HepG2 (cell line): ENCODE data around the gene PC. TPM values are rescaled to one million over a fixed set of nuclear protein-coding genes. Genes with fewer than 3 reads are reported as not detected.

Source experiments
- ATAC-seq: fragments of 200-7000 bp; cut with Tn5 transposase; 3 replicates; pipeline ENCODE4 v1.9.1; 2020; ENCODE audit warnings: mild to moderate bottlenecking, moderate library complexity
- BruUV-seq: library from RNA; stranded (reverse); fragments of 400-500 nt; replicated peaks from 2 replicates; lab custom pipeline; 2021; lab: Mats Ljungman, UMichigan
- CTCF ChIA-PET: fragments of 300-600 bp; formaldehyde crosslinking; extraction: SDS; loops from one replicate; lab custom pipeline; 2021; ENCODE audit warnings: low total read pairs, inconsistent platforms, low intra/inter-chr PET ratio; lab: Yijun Ruan, JAX
- POLR2A ChIA-PET: fragments of 350-600 bp; sonication (Branson Sonifier 250); formaldehyde crosslinking; loops from one replicate; lab custom pipeline; 2020; ENCODE audit warnings: antibody characterized with exemption, inconsistent platforms; lab: Yijun Ruan, JAX
- DNase-seq: peaks from one replicate; pipeline ENCODE4 v3.0.0-alpha.2; 2015; ENCODE audit warnings: low spot score
- FAIRE-seq: peaks from 3 replicates; lab custom pipeline; 2011; peaks lifted over from hg19 to GRCh38; lab: Jason Lieb, UNC
- H2AFZ ChIP-seq: one replicate; pipeline ENCODE4 v1.6.1; 2011; ENCODE audit warnings: low read length, inconsistent platforms
- H3K27ac ChIP-seq: fragments of 300-600 bp; 3 replicates; pipeline ENCODE4 v1.8.0; 2011; ENCODE audit warnings: mixed run types, mild to moderate bottlenecking, mixed read lengths, low read length, inconsistent platforms; ENCODE audit not compliant: insufficient read depth; ENCODE audit errors: extremely low read length
- H3K27me3 ChIP-seq, 2 experiments: fragments of 200-600 bp in 1 of 2; 2 replicates in 1 of 2; 3 replicates in 1 of 2; pipeline versions ENCODE4 v1.6.0 to v1.8.0; 2011; ENCODE audit warnings: low read length in 2 of 2, mild to moderate bottlenecking in 2 of 2, moderate library complexity in 2 of 2, inconsistent platforms in 1 of 2; ENCODE audit not compliant: insufficient read depth in 2 of 2, control insufficient read depth in 1 of 2
- H3K36me3 ChIP-seq, 2 experiments: fragments of 200-600 bp in 1 of 2; replicated peaks in 1 of 2; 2 replicates in 1 of 2; 3 replicates in 1 of 2; pipeline versions ENCODE4 v1.5.1 to v1.8.0; 2011; ENCODE audit warnings: low read length in 2 of 2, inconsistent platforms in 1 of 2; ENCODE audit not compliant: insufficient read depth in 2 of 2, control insufficient read depth in 1 of 2
- H3K4me1 ChIP-seq: 2 replicates; pipeline ENCODE4 v1.5.1; 2012; ENCODE audit warnings: low read length, inconsistent platforms; ENCODE audit not compliant: insufficient read depth
- H3K4me2 ChIP-seq: 2 replicates; pipeline ENCODE4 v1.6.0; 2011; ENCODE audit warnings: low read depth, low read length, inconsistent platforms
- H3K4me3 ChIP-seq, 3 experiments: fragments of 200-600 bp in 1 of 3; sonication (generic), shearing (Covaris generic) in 1 of 3; replicated peaks in 1 of 3; 2 replicates each; pipeline ENCODE4 v1.5.1; 2011 to 2016; ENCODE audit warnings: low read length in 3 of 3, inconsistent platforms in 2 of 3, low read depth in 2 of 3, mild to moderate bottlenecking in 2 of 3, control low read depth in 1 of 3, mixed read lengths in 1 of 3; ENCODE audit not compliant: insufficient read depth in 1 of 3
- H3K79me2 ChIP-seq: one replicate; pipeline ENCODE4 v1.6.1; 2011; ENCODE audit warnings: low read length, inconsistent platforms; ENCODE audit not compliant: insufficient read depth
- H3K9ac ChIP-seq: 2 replicates; pipeline ENCODE4 v1.6.0; 2011; ENCODE audit warnings: mild to moderate bottlenecking, low read depth, low read length, inconsistent platforms; ENCODE audit not compliant: insufficient read depth
- H3K9me3 ChIP-seq: 2 replicates; pipeline ENCODE4 v1.5.1; 2012; ENCODE audit warnings: mild to moderate bottlenecking, low read length
- H4K20me1 ChIP-seq: 2 replicates; pipeline ENCODE4 v1.6.0; 2011; ENCODE audit warnings: inconsistent platforms, mild to moderate bottlenecking, low read length, moderate library complexity; ENCODE audit not compliant: insufficient read depth
- MED8 ChIP-seq: sonication (generic); formaldehyde crosslinking; IDR thresholded peaks from 2 replicates; pipeline ENCODE4 v1.8.1; 2023; ENCODE audit warnings: mild to moderate bottlenecking, missing genetic modification reagents; ENCODE audit not compliant: insufficient replicate concordance
- THYN1 ChIP-seq: sonication (generic); formaldehyde crosslinking; IDR thresholded peaks from 2 replicates; pipeline ENCODE4 v1.8.1; 2023; ENCODE audit warnings: low read depth, mild to moderate bottlenecking, moderate library complexity, missing genetic modification reagents, borderline replicate concordance
- ZMYM3 ChIP-seq: sonication (generic); formaldehyde crosslinking; IDR thresholded peaks from 2 replicates; pipeline ENCODE4 v1.5.1; 2020; ENCODE audit warnings: mild to moderate bottlenecking, missing genetic modification reagents
- ZNF891 ChIP-seq: sonication (generic); formaldehyde crosslinking; IDR thresholded peaks from 2 replicates; pipeline ENCODE4 v1.5.0; 2020; ENCODE audit warnings: mild to moderate bottlenecking, missing genetic modification reagents
- WGBS: methylation state at CpG from one replicate; pipeline ENCODE4 v1.1.6; 2017; ENCODE audit warnings: low lambda C conversion rate; 5-methylcytosine and 5-hydroxymethylcytosine counted together
- in situ Hi-C: cut with HindIII; loops from 2 replicates; pipeline ENCODE4 v1.10.0; 2017; ENCODE audit warnings: low pct_unique_long_range_greater_than_20kb; ENCODE audit not compliant: extremely low pct_ligation_motif_present
- intact Hi-C: fragments of 100-400 bp; cut with micrococcal nuclease; formaldehyde crosslinking; loops from one replicate; pipeline ENCODE4 v1.10.0; 2022; ENCODE audit not compliant: unreplicated experiment
- polyA plus RNA-seq, 8 experiments: library from polyadenylated mRNA; depleted of rRNA in 3 of 8; stranded (reverse) in 7 of 8; unstranded in 1 of 8; fragments of >200 nt; fragmentation: Illumina TruSeq in 4 of 8; extraction: Trizol in 4 of 8; gene quantifications; 2 replicates each; pipeline versions ENCODE4 v1.2.1 to v1.2.3, GENCODE V29; 2011 to 2016; ENCODE audit warnings: low read depth in 4 of 8, missing spikeins in 1 of 8, mixed read lengths in 1 of 8; ENCODE audit not compliant: insufficient read depth in 1 of 8
- total RNA-seq, 5 experiments: library from RNA; depleted of rRNA; stranded (reverse); fragments of >200 nt; fragmentation: Illumina TruSeq; extraction: Trizol; gene quantifications; 2 replicates each; pipeline ENCODE4 v1.2.3, GENCODE V29; 2016; ENCODE audit warnings: low read depth in 1 of 5
- TF ChIP-seq, protein P1 (sequence below): sonication (generic); formaldehyde crosslinking; IDR thresholded peaks from 2 replicates; pipeline ENCODE4 v1.9.0; 2022; ENCODE audit warnings: missing genetic modification reagents, mild to moderate bottlenecking, borderline replicate concordance
- TF ChIP-seq, protein P2 (sequence below): sonication (generic); formaldehyde crosslinking; IDR thresholded peaks from 2 replicates; pipeline ENCODE4 v1.4.0; 2020; ENCODE audit warnings: mild to moderate bottlenecking, low read depth, missing genetic modification reagents

The PC gene
- total and polyA plus RNA-seq, 2 of the 13 experiments (the other 11 are each of a cell fraction or from before 2014, with no cell fraction given): 29.0 to 39.0 TPM

DNA sequence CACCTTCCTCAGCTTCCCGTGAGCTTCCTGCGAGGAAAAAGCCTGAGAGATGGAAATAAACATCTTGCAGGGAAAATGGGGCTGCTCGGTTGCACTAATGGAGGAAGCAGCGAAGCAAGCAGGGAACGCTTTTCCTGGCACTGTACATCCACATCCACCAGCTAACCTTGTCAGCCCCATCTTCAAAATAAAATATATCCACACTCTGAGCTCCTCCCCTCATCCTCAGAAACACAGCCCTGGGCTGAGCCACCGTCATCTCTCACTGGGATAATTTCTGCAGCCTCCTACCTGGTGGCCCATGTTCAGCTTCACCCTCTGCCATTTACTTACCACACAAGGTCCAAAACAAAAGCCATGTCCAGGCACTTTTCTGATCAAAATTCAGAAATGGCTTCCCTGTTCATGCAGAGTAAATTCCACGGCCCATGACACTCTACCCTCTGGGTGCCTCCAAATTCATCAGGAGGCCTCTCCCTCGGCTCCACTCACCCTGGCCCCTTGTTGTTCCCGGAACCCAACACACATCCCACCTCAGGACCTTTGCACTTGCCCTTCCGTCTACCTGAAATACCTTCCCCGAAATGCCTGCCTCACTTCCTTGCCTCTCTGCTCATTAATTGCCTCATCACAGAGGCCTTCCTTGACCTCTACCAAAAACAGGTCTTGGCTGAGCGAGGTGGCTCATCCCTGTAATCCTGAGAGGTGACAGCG lies 29.9 kb upstream of the PC start:
- POLR2A ChIA-PET: no interaction called here
- FAIRE-seq: no peak
- intact Hi-C loops: no loop called here

DNA sequence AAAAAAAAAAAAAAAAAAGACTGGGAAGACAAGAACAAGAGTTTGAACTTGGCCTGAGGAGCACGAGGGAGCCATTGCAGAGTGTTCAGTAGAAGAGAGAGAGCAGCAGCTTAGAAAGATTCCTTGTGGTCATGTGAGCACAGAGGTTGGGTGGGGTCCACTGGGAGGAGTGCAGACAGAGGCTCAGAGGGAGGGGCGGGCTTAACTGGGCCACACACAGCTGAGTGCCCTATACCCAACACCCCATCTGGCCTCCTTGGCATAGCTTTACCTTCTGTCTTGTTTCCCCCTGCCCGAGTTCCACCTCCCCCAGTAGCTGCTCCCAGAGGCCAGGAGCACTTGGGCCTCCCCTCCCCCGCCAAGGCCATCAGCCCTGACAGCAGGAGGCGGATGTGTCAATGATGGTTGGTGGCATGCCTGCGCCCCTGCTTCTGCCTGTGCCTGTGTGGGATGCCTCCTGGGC lies 29.0 kb upstream of the PC start:
- intact Hi-C loops: no loop called here
- H3K27me3 ChIP-seq: peaks cover 4 to 26% of the 10 kb centered on the region in 2 experiments; a peak in 2 of 5 replicates
- in situ Hi-C loops: no loop called here
- POLR2A ChIA-PET: no interaction called here
- H3K4me2 ChIP-seq: peak overlapping the region; percentile 45
- no peak overlapping the region for H3K9ac ChIP-seq
- no peak overlapping the region for H3K27ac ChIP-seq
- H2AFZ ChIP-seq: no peak overlapping the region
- ATAC-seq (peak; percentile 70), DNase-seq (no peak), FAIRE-seq (no peak)
- BruUV-seq: no TSS peak
- 21% methylated on average over 5 of the region's 6 CpGs for WGBS
- no peaks in the 10 kb centered on the region for H4K20me1 ChIP-seq
- no peaks in the 10 kb centered on the region for H3K36me3 ChIP-seq
- H3K79me2 ChIP-seq: no peaks in the 10 kb centered on the region
- H3K9me3 ChIP-seq: no peaks in the 10 kb centered on the region
- CTCF ChIA-PET: no interaction called here
- H3K4me1 ChIP-seq: peaks cover 23% of the 10 kb centered on the region
- peak overlapping the region in 1 of 3 experiments; percentile 1; a peak in 1 of 6 replicates for H3K4me3 ChIP-seq
- TF ChIP-seq THYN1 (CRISPR knock-in tag) (no peak), MED8 (CRISPR knock-in tag) (no peak), ZNF891 (CRISPR knock-in tag) (0 out of 2 replicates have a peak, but pooled peaks have one; percentile 44)
- TF ChIP-seq, protein P1, sequence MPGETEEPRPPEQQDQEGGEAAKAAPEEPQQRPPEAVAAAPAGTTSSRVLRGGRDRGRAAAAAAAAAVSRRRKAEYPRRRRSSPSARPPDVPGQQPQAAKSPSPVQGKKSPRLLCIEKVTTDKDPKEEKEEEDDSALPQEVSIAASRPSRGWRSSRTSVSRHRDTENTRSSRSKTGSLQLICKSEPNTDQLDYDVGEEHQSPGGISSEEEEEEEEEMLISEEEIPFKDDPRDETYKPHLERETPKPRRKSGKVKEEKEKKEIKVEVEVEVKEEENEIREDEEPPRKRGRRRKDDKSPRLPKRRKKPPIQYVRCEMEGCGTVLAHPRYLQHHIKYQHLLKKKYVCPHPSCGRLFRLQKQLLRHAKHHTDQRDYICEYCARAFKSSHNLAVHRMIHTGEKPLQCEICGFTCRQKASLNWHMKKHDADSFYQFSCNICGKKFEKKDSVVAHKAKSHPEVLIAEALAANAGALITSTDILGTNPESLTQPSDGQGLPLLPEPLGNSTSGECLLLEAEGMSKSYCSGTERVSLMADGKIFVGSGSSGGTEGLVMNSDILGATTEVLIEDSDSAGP (CRISPR knock-in tag): 0 out of 2 replicates have a peak, but pooled peaks have one; percentile 30

More for the DNA sequence above, 29.9 kb upstream of the PC start:
- no peaks in the 10 kb centered on the region for H3K9me3 ChIP-seq
- no peak overlapping the region for H2AFZ ChIP-seq
- H3K9ac ChIP-seq: no peak overlapping the region
- DNase-seq: no peak
- H4K20me1 ChIP-seq: no peaks in the 10 kb centered on the region
- H3K4me1 ChIP-seq: peaks cover 20% of the 10 kb centered on the region
- no peaks in the 10 kb centered on the region for H3K36me3 ChIP-seq
- WGBS: 24% methylated on average over 13 of the region's 13 CpGs
- no peaks in the 10 kb centered on the region for H3K79me2 ChIP-seq
- in situ Hi-C loops: no loop called here
- no peak overlapping the region for H3K27ac ChIP-seq
- TF ChIP-seq ZMYM3 (CRISPR knock-in tag): peak; percentile 59; the same call in 1 of the 2 replicates
- TF ChIP-seq, protein P2, sequence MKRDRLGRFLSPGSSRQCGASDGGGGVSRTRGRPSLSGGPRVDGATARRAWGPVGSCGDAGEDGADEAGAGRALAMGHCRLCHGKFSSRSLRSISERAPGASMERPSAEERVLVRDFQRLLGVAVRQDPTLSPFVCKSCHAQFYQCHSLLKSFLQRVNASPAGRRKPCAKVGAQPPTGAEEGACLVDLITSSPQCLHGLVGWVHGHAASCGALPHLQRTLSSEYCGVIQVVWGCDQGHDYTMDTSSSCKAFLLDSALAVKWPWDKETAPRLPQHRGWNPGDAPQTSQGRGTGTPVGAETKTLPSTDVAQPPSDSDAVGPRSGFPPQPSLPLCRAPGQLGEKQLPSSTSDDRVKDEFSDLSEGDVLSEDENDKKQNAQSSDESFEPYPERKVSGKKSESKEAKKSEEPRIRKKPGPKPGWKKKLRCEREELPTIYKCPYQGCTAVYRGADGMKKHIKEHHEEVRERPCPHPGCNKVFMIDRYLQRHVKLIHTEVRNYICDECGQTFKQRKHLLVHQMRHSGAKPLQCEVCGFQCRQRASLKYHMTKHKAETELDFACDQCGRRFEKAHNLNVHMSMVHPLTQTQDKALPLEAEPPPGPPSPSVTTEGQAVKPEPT: no peak
- CTCF ChIA-PET: no interaction called here
- peak overlapping the region; percentile 45 for H3K4me2 ChIP-seq
- no peak for ATAC-seq
- H3K4me3 ChIP-seq: peak overlapping the region in 1 of 3 experiments; percentile 1; a peak in 2 of 6 replicates
- H3K27me3 ChIP-seq: peaks cover 4 to 26% of the 10 kb centered on the region in 2 experiments; a peak in 2 of 5 replicates
- BruUV-seq: no TSS peak
